Activated CD4-positive, alpha-beta T cell treated with anti-CD3 and anti-CD28 coated beads, Interleukin-2, amount 10 ng/mL, durations not matched to agents 7 days and 5 days (primary cell): ENCODE measurements around the gene HRH1. TPM values are rescaled to one million over a fixed set of nuclear protein-coding genes. Genes with fewer than 3 reads are reported as not detected.
A peak's percentile ranks its signal among the peaks of the same experiment; 100 is the strongest.

Experiments used
- CTCF ChIA-PET: fragments of 350-600 bp; sonication (Branson Sonifier 250); formaldehyde crosslinking; loops from one replicate; lab custom pipeline; 2021; ENCODE audit warnings: antibody characterized with exemption; lab: Charles Lee
- POLR2A ChIA-PET: fragments of 350-600 bp; sonication (Branson Sonifier 250); formaldehyde crosslinking; loops from one replicate; lab custom pipeline; 2021; ENCODE audit warnings: antibody characterized with exemption; lab: Charles Lee
- DNase-seq: peaks from one replicate; pipeline ENCODE4 v3.0.0-alpha.2; 2020
- H3K27ac Mint-ChIP-seq: one replicate; pipeline ENCODE4 v1.8.0; 2021; ENCODE audit warnings: mild to moderate bottlenecking, moderate library complexity, mixed read lengths
- H3K27me3 Mint-ChIP-seq: one replicate; pipeline ENCODE4 v1.8.0; 2021; ENCODE audit warnings: mixed read lengths
- H3K36me3 Mint-ChIP-seq: one replicate; pipeline ENCODE4 v1.8.0; 2021; ENCODE audit warnings: low read depth, mixed read lengths
- H3K4me1 Mint-ChIP-seq: one replicate; pipeline ENCODE4 v1.8.0; 2021; ENCODE audit warnings: mixed read lengths
- H3K4me3 Mint-ChIP-seq: one replicate; pipeline ENCODE4 v1.8.0; 2021; ENCODE audit warnings: mild to moderate bottlenecking, moderate library complexity, mixed read lengths
- H3K9me3 Mint-ChIP-seq: one replicate; pipeline ENCODE4 v1.8.0; 2021; ENCODE audit warnings: mixed read lengths
- total RNA-seq, 2 experiments: library from RNA; stranded (reverse); gene quantifications; one replicate each; pipeline ENCODE4 v1.2.3, GENCODE V29; 2021

The HRH1 gene
- total RNA-seq, 2 experiments from 2014 or later: 0.25 to 0.27 TPM

DNA sequence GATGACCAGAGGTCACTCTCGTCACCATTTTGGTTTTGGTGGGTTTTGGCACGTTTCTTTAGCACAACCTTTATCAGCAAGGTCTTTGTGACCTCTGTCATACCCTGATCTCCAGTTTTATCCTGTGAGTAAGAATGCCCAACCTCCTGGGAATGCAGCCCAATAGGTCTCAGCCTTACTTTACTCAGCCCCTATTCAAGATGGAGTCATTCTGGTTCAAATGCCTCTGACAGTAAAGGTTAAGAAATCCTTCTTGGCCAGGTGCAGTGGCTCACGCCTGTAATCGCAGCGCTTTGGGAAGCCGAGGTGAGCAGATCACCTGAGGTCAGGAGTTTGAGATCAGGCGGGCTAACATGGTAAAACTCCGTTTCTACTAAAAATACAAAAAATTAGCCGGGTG lies 114.7 kb downstream of the HRH1 start:
- ChIA-PET POLR2A (no interaction called here), CTCF (interaction anchor here (1.9 kb wide), 1 partner anchor 8 kb away, joined by 6 read pairs; no protein-coding TSS in a partner anchor)
- H3K27ac Mint-ChIP-seq: no peak overlapping the region
- no peak for DNase-seq
- no peaks in the 10 kb centered on the region for H3K36me3 Mint-ChIP-seq
- H3K9me3 Mint-ChIP-seq: no peaks in the 10 kb centered on the region
- H3K27me3 Mint-ChIP-seq: peaks cover 7% of the 10 kb centered on the region
- no peak overlapping the region for H3K4me3 Mint-ChIP-seq
- H3K4me1 Mint-ChIP-seq: peaks cover 20% of the 10 kb centered on the region

DNA sequence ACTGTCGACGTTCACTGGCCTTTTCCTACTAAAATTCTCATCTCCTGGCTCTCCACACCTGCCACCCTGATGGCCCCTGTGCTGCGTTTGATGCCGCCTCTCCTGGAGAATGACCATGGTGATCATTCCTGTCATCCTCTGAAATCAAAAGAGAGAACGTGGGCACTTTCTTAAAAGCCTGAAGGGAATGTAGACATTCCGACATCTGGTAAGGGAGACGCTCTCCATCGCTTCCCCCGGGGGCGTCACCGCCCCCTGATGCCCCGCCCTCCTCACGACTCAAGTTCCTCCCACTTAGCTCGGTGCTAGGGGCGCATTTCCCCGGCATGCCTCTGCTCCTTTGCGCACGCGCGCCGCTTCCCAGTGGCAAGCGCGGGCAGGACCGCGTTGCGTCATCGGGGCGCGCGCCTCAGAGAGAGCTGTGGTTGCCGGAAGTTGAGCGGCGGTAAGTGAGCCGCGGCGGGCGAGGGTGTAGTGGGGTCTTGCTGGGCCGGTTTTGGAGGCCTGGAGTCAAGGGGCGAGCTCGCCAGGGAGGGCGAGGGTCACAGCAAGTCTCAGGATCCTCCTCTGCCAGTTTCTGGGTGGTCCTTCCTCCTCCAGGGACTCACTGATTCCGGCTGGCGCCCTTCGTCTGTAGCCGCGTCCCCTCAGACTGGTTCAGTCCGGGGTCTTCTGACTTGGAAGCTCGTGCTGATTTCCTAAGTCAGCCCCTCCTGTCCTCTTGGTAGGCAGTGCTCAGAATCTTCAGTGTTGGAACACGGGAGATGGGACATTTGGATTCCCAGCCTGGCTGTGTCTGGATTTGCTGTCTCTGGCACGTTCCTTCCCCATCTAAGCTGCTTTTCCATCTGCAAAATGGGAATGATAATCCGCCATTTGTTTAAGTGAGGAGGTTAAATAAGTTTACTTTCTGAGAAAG lies 118.0 kb downstream of the HRH1 start, which contains the start of gene ATG7:
Gene ATG7 (plus strand): TSS at position 412 of the 919 bp plus-strand sequence. CDS start 26,299 bp downstream, outside the sequence.
- Mint-ChIP-seq H3K4me1 (peaks cover 48% of the 10 kb centered on the region), H3K9me3 (peaks cover 8% of the 10 kb centered on the region), H3K4me3 (peak within 1 kb of the TSS; percentile 83), H3K36me3 (peaks cover 25% of the 10 kb centered on the region), H3K27ac (peak within 1 kb of the TSS; percentile 93), H3K27me3 (no peaks in the 10 kb centered on the region)
- ChIA-PET CTCF (interaction anchor here (0.6 to 3.5 kb wide), 9 partner anchors 8 to 1289 kb away, joined by 3 to 17 read pairs (median 3); no protein-coding TSS in a partner anchor), POLR2A (interaction anchor here (0.5 to 1.6 kb wide), 6 partner anchors 15 to 371 kb away, joined by 3 to 6 read pairs (median 4); partner anchors contain the start of gene VGLL4)
- DNase-seq: peak; percentile 96

DNA sequence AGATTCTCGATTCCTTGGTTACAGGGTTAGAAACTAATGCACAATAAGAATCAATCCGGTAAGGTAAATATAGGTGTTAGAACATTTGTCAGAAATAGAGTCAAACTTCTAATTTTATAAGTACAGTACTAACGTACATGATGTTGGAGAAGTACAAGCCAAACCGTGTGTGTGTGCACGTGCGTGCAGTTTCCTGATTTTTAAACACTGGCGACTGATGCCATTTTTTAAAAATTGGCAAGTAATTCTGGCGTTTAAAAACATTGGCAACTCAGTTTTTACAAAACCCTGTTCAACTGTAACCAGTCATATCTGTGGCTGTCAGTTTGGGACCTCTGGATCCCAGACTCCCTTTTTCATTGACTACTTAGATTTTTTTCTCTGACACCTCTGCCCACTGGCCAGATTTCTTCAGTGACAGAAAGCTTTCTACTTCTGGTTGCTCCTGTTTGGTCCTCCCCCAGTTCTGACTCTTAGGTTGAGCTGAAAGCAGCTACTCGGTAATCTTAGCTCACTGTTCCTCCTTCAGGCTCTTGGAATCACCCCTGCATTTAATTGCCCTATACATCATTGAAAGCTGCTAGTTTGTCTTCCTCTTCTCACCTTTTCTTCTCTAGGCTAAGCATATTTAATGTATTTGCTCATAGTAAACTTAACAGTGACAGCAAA lies 118.7 kb downstream of the HRH1 start:
- H3K4me1 Mint-ChIP-seq: peaks cover 52% of the 10 kb centered on the region
- H3K4me3 Mint-ChIP-seq: peak overlapping the region; percentile 83

DNA sequence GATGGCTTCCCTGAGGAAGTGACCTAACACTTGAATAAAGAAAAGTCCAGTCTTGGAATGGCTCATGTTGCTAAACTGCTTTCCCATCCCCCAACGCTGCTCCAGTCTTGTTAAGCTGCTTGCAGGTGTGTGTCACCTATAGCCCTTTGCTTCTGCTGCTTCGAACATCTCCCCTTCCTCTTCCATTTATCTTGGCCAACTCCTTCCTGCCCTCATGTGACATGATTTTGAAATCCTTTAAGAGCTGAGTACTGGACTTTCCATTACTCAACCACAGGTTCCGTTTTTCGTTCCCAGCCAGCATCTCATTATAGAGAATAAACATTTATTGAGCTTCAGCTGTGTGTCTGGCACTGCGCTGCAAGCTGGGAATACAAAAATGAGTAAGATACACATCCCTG lies 119.6 kb downstream of the HRH1 start:
- ChIA-PET CTCF (interaction anchor here (0.8 to 3.5 kb wide), 6 partner anchors 10 to 34 kb away, joined by 3 to 17 read pairs (median 6); no protein-coding TSS in a partner anchor), POLR2A (interaction anchor here (1.6 kb wide), 1 partner anchor 13 kb away, joined by 5 read pairs; no protein-coding TSS in a partner anchor)
- no peak for DNase-seq
- Mint-ChIP-seq H3K4me3 (peak overlapping the region; percentile 83), H3K27ac (no peak overlapping the region), H3K36me3 (peaks cover 36% of the 10 kb centered on the region), H3K27me3 (no peaks in the 10 kb centered on the region), H3K4me1 (peaks cover 54% of the 10 kb centered on the region), H3K9me3 (peaks cover 10% of the 10 kb centered on the region)

More for the DNA sequence above, 118.7 kb downstream of the HRH1 start:
- Mint-ChIP-seq H3K9me3 (peaks cover 10% of the 10 kb centered on the region), H3K36me3 (peaks cover 30% of the 10 kb centered on the region), H3K27me3 (no peaks in the 10 kb centered on the region), H3K27ac (peak overlapping the region; percentile 93)
- POLR2A ChIA-PET: interaction anchor here (0.5 to 1.6 kb wide), 3 partner anchors 14 to 370 kb away, joined by 4 to 5 read pairs (median 4); no protein-coding TSS in a partner anchor
- no peak for DNase-seq
- CTCF ChIA-PET: interaction anchor here (0.6 to 3.5 kb wide), 9 partner anchors 10 to 33 kb away, joined by 3 to 17 read pairs (median 4); no protein-coding TSS in a partner anchor

DNA sequence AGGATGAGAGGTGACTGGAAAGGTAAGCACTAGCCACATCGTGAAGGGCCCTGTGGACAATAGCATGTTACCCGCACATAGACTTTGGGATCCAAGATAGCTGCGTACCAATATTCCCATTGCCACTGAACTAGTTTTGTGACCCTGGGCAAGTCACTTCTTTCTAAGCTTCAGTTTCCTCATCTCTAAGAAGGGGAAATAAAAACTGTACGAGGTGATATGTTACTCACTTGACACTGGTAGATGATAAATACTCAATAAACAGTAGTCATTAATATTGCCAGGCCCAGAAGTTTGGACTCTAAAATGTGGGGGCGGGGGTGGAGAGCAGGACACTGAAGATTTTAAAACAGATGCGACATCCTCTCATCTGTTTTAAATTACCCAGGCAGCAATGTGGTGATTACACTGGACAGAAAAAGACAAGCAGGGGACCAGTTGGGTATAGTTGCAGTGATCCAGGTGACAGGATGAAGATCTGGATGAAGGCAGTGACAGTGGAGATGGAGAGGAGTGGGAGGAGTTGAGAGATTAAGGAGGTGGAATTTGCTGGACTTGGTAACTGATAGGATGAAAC lies 120.4 kb downstream of the HRH1 start:
- POLR2A ChIA-PET: no interaction called here
- peaks cover 55% of the 10 kb centered on the region for H3K4me1 Mint-ChIP-seq
- no peaks in the 10 kb centered on the region for H3K27me3 Mint-ChIP-seq
- peak overlapping the region; percentile 50 for H3K27ac Mint-ChIP-seq
- CTCF ChIA-PET: interaction anchor here (0.8 to 3.5 kb wide), 3 partner anchors 14 to 35 kb away, joined by 3 to 17 read pairs (median 3); no protein-coding TSS in a partner anchor
- no peak overlapping the region for H3K4me3 Mint-ChIP-seq
- no peak for DNase-seq
- H3K36me3 Mint-ChIP-seq: peaks cover 38% of the 10 kb centered on the region
- peaks cover 10% of the 10 kb centered on the region for H3K9me3 Mint-ChIP-seq

DNA sequence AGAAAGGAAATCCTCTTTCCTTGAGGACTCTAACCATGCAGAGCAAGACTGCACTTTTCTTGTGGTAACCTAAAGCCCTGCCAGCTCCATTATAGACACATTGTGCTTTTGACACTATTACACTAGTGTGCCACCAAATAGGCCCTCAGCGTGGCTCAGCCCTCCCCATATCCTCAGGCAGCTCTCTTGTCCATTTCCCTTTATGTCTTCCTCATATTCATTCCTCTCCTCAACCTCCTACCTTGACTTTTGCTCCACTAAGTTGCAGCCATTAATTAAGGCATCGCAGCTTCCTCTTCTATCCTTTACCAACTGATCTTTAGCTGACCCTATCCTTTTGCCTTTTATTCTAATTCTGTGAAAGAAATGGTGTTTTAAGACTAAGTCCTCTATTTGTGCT lies 121.6 kb downstream of the HRH1 start:
- DNase-seq: no peak
- Mint-ChIP-seq H3K9me3 (peaks cover 10% of the 10 kb centered on the region), H3K4me3 (no peak overlapping the region), H3K4me1 (peaks cover 54% of the 10 kb centered on the region), H3K36me3 (peaks cover 45% of the 10 kb centered on the region), H3K27me3 (no peaks in the 10 kb centered on the region), H3K27ac (no peak overlapping the region)
- POLR2A ChIA-PET: no interaction called here
- CTCF ChIA-PET: no interaction called here

DNA sequence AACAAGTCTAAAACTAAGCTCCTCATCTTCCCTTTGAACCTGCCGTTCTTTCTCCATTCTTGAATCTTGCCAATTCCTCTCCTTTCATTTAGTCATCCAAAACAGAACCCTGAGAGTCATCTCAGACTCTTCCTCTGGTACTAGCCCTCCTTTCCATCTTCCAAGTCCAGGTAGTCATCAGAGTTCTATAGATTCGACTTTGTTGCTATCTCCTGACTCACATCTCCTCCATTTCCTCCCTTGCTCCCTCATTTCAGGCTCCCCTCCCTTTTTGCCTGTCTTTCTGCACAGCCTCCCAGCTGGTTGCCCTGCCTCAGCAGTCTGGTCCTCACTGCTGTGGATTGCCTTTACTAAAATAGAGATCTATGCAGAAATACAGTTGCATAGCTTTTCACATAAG lies 122.6 kb downstream of the HRH1 start:
- H3K27ac Mint-ChIP-seq: no peak overlapping the region
- ChIA-PET POLR2A (no interaction called here), CTCF (interaction anchor here (1.5 kb wide), 1 partner anchor 15 kb away, joined by 5 read pairs; no protein-coding TSS in a partner anchor)
- H3K9me3 Mint-ChIP-seq: peaks cover 10% of the 10 kb centered on the region
- peaks cover 52% of the 10 kb centered on the region for H3K4me1 Mint-ChIP-seq
- H3K36me3 Mint-ChIP-seq: peaks cover 47% of the 10 kb centered on the region
- H3K4me3 Mint-ChIP-seq: no peak overlapping the region
- no peak for DNase-seq
- no peaks in the 10 kb centered on the region for H3K27me3 Mint-ChIP-seq

DNA sequence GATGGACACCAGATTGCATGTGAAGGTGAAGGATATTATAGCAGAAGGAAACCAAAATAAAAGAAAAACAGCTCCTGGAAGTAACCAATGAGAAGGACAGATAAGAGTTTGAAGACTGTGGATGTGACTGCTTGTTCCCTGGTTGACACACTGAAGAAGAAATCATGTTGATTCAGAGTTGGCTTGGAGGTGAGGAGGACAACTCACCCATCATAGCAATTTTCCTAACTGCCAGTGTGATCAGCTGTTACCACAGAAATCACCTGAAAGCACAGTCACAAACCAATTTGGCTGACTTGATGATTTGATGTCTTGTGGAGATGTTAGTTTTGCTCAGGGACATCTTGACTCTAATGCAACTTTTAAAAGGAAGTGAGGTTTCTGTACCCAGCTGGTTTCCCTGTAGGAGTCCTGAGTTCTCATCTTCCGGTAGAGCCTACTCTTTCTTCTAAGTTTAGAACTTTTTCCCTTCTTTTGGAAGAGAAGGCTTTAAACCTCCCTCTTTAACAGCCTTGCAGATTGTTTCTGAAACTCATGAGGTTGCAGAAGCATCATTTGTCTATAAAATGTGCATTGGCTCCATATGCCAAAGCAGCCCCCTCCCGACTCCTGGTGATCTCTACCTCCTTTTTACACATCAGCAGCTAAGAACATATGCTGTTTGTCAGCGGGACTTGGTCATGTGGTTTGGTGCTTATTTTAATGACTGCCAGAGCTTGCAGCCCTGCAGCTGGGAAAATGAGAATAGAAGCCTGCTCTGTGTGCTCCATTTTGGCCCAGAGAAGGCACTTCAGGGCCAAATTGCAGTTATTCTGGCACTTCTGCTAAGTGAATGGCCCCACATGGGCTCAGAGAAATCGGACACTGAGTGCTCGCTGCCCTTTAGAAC lies 128.2 kb downstream of the HRH1 start:
- DNase-seq: no peak
- peaks cover 39% of the 10 kb centered on the region for H3K36me3 Mint-ChIP-seq
- H3K9me3 Mint-ChIP-seq: no peaks in the 10 kb centered on the region
- no peak overlapping the region for H3K27ac Mint-ChIP-seq
- ChIA-PET POLR2A (no interaction called here), CTCF (interaction anchor here (0.8 to 2.4 kb wide), 4 partner anchors 9 to 527 kb away, joined by 3 to 8 read pairs (median 4); partner anchors contain the start of gene ATG7)
- no peak overlapping the region for H3K4me3 Mint-ChIP-seq
- H3K27me3 Mint-ChIP-seq: no peaks in the 10 kb centered on the region
- H3K4me1 Mint-ChIP-seq: peaks cover 18% of the 10 kb centered on the region

DNA sequence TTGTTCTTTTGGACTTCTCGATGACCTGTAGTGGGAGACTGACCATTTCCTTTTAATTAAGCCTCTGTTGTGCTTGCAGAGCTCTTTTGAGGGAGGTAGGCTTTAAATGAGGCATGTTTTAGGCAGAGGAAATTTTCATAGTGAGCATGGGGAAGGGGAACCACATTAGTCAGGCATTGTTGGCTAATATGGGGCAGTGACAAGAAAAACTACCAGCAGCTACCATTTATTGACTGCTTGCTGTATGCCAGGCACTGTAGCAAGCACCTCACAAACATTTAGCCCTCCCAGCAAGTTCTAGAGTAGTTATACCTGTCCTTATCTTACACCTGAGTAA lies 128.8 kb downstream of the HRH1 start:
- H3K4me3 Mint-ChIP-seq: no peak overlapping the region
- CTCF ChIA-PET: interaction anchor here (1.1 to 2.4 kb wide), 2 partner anchors 10 to 12 kb away, joined by 5 to 8 read pairs; partner anchors contain the start of gene ATG7
- DNase-seq: no peak
- no peaks in the 10 kb centered on the region for H3K27me3 Mint-ChIP-seq
- no peaks in the 10 kb centered on the region for H3K9me3 Mint-ChIP-seq
- peaks cover 36% of the 10 kb centered on the region for H3K36me3 Mint-ChIP-seq
- no peak overlapping the region for H3K27ac Mint-ChIP-seq
- POLR2A ChIA-PET: no interaction called here
- peaks cover 20% of the 10 kb centered on the region for H3K4me1 Mint-ChIP-seq

DNA sequence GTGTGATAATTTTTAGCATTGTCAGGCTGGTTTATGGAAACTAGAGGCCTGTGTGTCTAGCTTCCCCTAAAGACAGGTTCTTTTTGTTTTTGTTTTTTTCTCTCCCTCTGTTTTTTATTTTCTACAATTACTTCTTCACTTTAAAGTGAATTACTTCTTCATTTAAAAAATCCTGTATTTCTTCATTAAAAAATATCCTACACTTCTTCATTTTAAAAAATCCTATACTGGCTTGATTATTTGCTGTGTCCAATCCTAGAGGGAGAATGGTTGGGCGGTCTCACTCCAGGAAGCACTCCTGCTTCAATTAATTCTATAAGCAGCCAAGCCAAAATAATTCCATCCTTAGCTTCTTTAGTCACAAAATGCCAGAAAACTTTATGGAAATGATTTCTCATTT lies 129.7 kb downstream of the HRH1 start:
- Mint-ChIP-seq H3K36me3 (peaks cover 33% of the 10 kb centered on the region), H3K27ac (no peak overlapping the region), H3K4me3 (no peak overlapping the region), H3K4me1 (peaks cover 27% of the 10 kb centered on the region), H3K9me3 (no peaks in the 10 kb centered on the region), H3K27me3 (no peaks in the 10 kb centered on the region)
- POLR2A ChIA-PET: interaction anchor here (0.6 kb wide), 1 partner anchor 116 kb away, joined by 5 read pairs; no protein-coding TSS in a partner anchor
- CTCF ChIA-PET: interaction anchor here (1.3 to 2.4 kb wide), 2 partner anchors 11 to 18 kb away, joined by 3 to 8 read pairs; partner anchors contain the start of gene ATG7
- DNase-seq: no peak

DNA sequence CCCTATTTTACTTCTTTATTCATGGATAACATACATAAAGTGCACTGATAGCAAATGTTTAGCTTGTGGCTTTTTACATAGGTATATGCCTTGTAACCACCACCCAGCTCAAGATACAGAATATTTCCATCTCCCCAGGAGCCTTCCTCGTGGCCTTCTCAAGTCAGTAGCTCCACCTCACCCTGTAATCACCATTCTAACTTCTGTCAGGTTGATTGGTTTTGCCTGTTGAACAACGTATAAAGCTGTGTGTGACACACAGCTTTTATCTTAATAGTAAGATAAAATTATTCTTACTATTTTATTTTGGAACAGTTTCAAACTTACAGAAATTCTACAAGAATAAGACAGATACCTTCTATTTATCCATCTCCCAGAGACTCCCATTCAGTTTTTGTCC lies 131.2 kb downstream of the HRH1 start:
- CTCF ChIA-PET: interaction anchor here (0.8 to 1.2 kb wide), 3 partner anchors 11 to 21 kb away, joined by 4 read pairs; no protein-coding TSS in a partner anchor
- Mint-ChIP-seq H3K27ac (no peak overlapping the region), H3K4me3 (no peak overlapping the region), H3K9me3 (no peaks in the 10 kb centered on the region), H3K4me1 (peaks cover 38% of the 10 kb centered on the region), H3K27me3 (no peaks in the 10 kb centered on the region), H3K36me3 (peaks cover 37% of the 10 kb centered on the region)
- no peak for DNase-seq
- POLR2A ChIA-PET: no interaction called here
